ENCODE measurements around the gene BTBD9. TPM values are rescaled to one million over a fixed set of nuclear protein-coding genes. Genes with fewer than 3 reads are reported as not detected.

BTBD9 gene
- total RNA-seq, 2 donors from 2014 or later, result 16.3 to 22.9 TPM

DNA sequence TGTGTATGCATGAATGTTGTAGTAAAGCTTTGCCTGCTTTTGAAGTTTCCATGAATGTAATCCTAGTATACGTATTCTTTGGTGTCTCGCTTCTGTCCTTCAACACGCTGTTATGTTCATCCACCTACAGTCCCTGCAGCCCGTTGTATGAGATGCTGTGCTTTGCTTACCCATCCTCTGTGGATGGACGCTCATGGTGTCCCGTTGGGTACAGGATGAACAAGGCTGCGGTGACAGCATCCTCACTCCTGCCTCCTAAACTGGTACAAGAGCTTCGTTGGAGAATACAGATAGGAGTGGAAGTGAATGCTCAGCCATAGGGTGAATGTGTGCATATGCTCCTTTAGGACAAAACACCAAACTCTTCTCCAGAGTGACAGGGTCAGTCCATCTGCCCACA, 454.0 kb downstream of the BTBD9 start:
- DNase-seq (ENCODE audit: low spot score), result peak; percentile 38
- intact Hi-C loops (cut with DNase I), result no loop called here

DNA sequence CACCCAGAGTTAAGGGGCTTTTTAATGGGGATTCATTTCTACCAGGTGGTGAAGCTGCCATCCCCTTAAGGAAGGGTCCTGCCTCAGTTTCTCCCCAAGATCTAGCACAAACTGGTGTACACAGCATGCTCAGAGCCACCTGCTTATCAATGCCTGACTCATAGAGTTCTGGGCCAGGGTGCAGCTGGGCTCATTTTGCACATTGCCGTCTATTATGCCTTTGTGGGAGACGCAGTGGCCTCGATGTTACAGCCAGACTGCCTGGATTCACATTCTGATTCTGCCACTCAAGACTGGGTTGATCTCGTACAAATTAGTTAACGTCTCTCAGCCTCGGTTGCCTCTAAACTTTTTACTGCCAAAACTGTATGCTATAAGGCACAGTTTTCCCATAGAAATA, 454.5 kb downstream of the BTBD9 start:
- intact Hi-C loops (cut with DNase I), result no loop called here
- DNase-seq (ENCODE audit: low spot score), result peak; percentile 17

DNA sequence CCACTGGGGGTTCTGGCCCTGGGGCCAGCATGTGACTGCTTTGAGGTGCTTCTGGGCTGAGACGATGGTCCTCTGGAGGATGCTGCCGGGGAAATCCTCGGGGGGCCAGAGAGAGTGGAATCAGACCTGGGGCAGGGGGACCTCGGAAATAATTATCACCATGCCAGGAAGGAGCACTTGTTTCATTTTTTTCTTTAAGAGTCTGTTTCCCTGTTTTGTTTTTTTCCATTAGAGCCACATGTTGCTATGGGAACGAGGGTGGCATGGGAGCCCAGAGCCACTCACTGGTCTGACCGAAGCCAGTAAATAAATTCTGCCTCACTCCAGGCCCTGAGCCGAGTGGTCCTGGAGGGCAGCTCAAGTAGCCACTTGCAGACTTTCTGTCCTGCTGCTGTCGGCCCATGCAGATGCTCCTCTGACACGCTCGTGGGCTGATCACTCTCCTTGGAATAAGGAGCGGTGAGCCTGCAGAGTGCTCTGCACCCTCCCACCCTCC, 455.1 kb downstream of the BTBD9 start:
- DNase-seq (ENCODE audit: low spot score), result peak; percentile 48
- intact Hi-C loops (cut with DNase I), result no loop called here

DNA sequence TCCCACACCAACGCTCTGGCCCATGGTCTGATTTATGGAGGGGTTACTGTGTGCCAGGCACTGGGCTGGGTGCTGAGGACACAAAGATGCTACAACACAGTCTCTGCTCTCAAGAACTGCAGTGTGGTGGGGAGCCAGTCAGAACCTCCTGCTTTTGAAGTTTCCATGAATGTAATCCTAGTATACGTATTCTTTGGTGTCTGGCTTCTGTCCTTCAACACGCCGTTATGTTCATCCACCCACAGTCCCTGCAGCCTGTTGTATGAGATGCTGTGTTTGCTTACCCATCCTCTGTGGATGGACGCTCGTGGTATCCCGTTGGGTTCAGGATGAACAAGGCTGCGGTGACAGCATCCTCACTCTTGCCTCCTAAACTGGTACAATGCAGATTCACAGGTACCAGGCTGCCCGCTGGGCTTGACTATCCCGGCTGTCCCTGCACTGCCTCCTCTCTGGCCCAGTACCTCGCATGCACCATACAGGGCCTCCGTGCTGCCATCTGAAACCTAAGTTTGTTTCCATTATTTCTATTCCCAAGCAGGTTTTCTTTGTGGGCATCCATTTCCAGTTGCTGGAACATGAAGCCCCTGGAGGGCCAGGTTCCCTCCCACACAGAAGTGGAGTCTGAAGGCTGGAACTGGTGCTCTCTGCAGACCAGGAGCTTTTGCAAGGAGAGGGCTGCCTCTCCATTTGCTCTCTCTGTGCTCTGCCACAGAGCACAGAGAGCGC, 455.7 kb downstream of the BTBD9 start:
- intact Hi-C loops (cut with DNase I), result no loop called here
- peak; percentile 51 for DNase-seq (ENCODE audit: low spot score)

DNA sequence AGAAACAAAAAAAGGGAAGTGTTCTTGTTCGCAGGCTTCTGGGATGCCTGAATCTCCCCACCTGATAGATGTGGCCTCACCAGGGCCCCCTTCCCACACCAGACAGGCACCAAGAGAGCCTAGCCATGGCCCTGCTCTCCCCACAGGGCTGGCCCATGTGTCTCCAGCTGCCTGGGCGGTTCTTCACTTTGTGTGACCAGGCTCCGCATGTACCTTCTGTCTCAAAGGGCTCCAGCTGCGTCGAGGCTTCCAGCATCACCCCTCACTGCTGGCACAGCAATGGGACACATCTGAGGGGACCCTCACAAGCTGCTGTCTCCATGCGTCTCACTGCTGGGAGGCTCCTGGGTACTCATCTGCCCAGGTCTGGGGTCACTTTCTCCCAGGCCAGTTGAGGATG, 457.3 kb downstream of the BTBD9 start:
- intact Hi-C loops (cut with DNase I), result no loop called here
- peak; percentile 60 for DNase-seq (ENCODE audit: low spot score)

DNA sequence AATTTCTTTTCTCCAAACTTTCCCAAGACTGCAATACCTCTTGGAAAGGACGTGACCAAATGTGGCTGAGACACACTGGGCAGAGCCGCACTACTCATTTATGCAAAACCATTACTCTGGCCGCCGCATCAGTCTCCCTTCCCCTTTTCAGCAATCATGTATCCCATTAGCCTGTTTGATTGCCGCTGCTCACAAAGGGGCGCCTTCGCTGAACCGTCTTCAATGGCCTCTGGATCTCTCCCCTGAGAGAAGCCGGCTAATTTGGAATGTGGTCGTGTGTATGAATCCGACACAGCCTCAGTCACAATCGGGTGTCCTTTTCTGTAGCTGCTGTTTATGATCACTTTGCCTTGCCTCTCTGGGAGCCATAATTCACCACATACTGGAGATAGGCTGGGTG, 459.1 kb downstream of the BTBD9 start:
- peak; percentile 7 for DNase-seq (ENCODE audit: low spot score)
- intact Hi-C loops (cut with DNase I), result no loop called here

DNA sequence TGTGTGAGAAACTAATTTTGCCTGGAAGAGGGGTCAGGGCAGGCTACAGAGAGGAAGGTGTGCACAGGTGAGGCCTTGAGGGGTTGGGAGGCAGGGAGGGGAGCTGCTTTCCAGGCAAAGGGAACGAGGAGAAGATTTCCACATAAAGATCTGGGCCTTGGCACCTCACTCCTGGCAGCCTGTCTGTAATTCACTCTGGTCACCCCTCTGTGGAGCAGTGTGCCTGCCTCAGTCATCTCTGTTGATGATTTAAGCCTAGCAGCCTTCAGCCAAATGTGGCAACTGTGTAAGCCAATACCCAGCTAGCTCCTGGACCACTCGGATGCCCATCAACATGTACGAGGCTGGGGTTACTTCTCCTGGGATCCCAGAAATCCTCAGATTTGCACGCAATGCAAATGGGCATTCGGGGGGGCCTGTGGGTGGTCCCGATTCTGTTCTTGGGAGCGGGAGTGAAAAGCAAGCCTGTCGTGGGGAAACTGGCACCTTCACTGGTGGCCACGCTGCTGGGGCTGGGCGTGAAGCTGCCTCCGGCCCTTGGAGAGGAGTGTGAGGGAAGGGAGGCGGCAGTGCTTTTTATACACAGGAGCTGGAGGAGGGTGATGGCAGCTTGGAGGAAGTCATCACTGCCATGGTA, 459.8 kb downstream of the BTBD9 start:
- intact Hi-C loops (cut with DNase I), result no loop called here
- DNase-seq (ENCODE audit: low spot score), result peak; percentile 60

DNA sequence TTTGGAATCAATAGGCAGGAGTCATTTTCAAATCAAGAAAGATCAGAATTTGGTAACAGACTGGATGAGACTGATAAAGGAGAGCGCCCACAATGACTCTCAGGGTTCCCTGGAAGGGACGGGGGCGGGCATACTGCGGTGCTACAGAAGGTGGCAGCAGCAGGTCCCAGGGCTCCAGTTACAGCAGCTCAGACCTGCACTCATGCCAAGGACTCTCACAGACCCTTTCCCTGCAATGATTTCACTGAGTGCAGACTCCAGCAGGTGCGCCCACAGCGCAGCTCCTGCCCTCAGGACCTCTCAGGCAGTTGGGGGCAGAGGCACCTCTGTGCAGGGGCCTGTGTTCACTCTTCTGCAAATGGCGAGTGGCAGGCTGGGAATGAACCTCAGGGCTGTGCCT, 460.4 kb downstream of the BTBD9 start:
- DNase-seq (ENCODE audit: low spot score), result peak; percentile 53

DNA sequence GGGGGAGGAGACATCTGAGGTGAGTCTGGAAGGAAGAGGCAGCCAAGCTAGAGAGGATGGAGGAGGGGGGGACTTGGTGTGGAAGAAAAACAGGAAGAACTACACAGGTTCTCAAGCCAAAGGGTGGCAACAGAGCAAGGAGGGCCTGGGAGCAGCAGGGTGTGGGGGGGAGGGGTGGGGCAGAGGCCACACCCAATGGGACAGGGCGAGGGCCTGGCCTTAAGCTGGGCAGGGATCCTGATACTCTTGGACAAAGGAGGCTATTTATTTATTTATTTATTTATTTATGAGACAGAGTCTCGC, 461.2 kb downstream of the BTBD9 start:
- no peak for DNase-seq (ENCODE audit: low spot score)
- intact Hi-C loops (cut with DNase I), result no loop called here

More for the DNA sequence above, 460.4 kb downstream of the BTBD9 start:
- intact Hi-C loops (cut with DNase I), result no loop called here

DNA sequence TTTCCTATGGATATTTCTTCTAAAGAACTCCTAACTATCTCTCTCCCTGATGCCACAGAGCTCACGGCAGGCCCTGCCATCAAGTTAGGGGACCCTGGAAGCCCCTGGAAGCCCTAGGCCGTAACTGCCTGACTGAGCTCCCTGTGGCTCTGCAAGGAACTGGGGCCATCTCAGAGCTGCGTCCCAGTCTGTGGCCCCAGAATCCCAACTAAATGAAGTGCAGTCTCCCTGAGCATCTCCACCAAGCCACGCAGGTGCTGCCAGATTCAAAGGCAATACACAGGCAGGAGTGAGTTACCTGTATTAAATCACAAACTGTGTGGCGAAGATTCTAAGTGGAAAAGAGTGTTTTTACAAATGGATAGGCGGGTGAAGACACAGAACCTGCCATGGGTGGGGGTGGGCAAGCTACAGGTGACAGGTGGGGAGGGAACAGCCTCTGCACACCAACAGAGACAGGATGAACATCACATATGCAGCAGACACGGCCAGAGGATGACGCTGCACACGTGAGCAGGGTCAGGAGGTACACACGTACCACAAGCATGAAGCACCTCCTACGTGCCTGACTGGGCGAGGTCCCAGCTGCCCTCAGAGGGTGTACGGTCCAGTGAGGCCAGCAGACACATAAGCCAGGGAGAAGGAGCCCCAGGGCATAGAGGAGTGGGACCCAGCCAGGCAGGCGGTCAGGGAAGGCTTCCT, 461.7 kb downstream of the BTBD9 start:
- DNase-seq (ENCODE audit: low spot score), result peak; percentile 60
- intact Hi-C loops (cut with DNase I), result no loop called here

DNA sequence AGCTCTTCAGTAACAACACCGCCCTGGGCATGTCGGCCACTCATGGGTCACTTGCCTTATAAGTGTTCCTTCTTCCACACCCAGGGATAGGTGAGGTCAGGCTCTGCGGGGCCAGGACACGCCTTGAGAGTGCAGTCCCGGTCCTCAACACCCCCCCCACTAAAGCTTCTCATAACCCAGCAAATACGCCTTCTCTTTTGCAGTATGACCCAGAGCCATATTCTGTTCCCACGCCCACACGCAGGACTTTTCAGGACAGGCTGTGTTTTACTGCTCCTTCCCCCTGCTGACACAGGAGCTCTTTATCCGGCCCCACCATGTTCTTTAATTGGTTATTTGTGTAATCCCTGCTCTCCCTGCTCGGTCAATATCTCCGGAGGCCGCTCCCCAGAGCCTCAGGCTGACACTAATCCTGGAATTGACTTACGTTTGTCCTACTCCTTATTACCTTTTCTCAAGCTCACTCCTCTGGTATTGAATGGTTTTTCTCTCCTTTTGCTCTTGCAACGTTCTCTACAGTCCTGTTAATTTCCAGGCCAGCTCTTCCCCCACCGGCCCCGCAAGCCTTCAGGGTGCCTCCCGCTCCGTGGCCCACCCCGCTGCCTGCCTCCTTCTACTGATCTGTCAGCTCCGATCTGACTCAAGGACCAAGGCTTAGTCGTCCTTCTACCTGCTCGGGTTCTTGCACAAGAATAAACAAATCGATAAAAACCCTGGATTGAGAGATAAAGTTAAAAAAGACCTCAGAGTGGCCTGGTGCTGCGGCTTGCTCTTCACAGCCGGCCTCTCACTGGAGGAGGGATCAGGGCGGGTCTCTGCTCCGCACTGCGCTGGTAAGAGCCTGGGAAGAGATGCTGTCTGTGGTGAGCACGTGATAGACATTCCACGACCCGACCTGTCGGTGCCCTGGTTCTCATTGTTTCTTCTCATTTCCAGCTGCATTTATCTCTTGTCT, 462.7 kb downstream of the BTBD9 start:
- peak; percentile 68 for DNase-seq (ENCODE audit: low spot score)
- intact Hi-C loops (cut with DNase I), result no loop called here

DNA sequence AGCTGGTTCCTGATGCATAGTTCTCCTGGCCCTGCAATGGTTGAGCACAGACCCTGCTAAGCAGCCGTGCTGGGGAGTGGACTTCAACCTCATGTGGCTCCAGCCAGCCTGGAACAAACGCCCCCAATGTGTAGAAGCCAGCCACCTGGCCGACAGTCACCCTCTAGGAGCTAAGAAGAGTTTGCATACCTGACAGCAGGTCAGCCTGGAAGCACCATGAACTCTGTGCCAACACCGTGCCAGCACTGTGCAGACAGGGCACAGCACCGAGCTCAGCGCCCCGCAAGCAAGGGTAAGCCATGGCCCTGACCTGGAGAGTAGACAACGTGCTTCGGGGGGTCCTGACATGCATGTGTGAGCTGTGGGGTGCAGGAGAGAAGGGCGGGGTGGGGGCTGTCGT, 463.9 kb downstream of the BTBD9 start:
- intact Hi-C loops (cut with DNase I), result no loop called here
- DNase-seq (ENCODE audit: low spot score), result peak; percentile 65

DNA sequence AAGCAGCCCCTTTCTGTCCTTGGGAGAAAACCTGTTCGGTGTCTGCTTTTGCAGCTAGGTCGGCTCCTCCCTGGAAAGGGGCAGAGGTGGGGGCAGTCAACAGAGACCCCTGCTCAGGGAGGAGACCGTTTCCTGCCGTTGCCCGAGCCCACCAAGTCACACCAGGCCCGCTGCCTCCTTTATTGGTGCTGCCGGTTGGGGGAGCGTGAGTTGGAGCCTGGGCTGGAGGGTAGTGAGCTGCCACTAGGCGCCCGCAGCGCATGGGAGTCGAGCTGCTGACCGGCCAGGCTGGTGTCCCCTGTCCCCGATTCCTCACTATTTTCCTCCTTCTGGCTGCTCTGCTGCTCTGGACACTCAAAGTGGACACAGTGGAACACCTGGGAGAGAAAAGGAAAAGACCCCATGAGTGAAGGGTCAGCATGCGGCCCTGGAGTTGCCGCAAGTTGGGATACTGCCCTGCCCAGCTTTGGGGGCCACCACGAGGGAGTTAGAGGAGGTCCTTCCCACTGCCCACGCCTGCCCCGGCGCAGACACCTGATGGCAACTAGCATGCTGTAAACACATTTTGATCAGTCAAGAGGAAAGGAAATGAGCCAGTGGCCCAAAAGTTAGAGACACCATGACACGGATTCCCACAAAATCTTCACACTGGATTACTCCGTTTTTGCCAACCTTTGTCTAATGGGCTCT, 464.8 kb downstream of the BTBD9 start:
- DNase-seq (ENCODE audit: low spot score), result peak; percentile 67
- intact Hi-C loops (cut with DNase I), result no loop called here

DNA sequence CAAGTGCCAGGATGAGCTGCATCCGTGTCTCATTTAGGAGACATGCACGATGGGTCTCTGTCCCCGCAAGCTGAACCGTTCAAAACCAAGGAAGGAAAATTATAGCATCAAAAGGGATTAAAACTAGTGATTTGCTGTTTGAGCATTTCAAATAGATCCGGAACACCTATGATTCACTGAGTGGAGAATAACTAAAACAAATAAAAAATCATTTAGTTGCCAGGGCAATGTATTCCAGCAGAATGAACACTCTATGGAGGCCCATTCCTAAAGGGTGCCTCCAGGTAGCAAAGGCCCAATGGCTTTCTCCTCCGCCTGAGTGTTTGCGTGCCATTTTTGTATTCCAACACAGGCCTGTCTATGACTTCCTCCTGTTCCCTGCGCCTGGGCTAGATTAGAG, 465.4 kb downstream of the BTBD9 start:
- intact Hi-C loops (cut with DNase I), result no loop called here
- DNase-seq (ENCODE audit: low spot score), result peak; percentile 19

DNA sequence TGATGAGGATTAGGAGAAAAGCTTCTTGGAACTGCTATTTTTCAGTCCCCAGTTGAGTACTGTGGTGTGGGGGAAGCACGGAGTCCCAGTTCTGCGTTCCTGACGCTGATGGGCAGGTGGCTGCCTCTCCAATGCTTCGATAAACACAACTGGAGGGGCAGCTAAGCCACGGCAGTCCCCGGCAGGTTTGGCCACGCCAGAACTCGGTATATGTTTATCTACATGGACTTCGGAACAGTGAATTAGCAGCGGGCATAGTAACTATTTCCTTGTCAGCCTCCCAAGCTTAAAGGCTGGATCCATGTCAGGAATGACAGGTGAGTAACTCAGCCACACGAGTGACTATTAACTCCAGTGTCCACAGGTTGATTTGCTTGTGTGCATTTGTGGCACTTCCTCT, 465.8 kb downstream of the BTBD9 start:
- peak; percentile 48 for DNase-seq (ENCODE audit: low spot score)

DNA sequence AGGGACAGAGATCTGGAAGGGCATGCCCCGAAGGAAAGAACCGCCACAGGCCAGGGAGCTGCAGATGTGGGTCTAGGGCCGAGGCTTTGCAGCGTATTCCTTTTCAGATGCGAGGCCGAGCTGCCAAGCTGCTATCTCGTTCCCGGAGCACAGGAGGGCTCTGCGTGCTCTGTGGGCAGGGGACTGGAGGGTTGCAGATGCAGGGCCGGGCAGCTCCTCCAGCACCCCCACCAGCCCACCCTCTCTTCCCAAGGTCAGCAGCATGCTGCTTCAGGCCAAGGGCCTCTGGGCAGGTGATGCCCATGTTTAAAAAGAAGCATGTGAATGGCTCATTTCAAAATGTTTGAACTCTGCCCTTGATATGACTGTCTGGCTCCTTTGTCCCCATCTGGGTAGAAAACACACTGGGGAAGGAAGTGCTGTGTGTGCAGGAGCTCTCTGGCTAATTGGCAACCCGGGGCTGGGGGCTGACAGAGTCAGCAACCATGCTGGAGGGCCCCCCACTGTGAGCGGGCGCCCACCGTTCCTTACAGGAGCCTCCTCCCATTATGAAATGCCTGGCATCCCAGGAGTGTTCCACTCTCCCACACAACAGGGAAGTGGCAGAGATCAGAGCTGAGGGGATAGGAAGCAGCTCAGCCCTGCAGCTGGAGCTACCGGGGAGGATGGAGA, 466.9 kb downstream of the BTBD9 start:
- intact Hi-C loops (cut with DNase I), result no loop called here
- DNase-seq (ENCODE audit: low spot score), result peak; percentile 40

More for the DNA sequence above, 465.8 kb downstream of the BTBD9 start:
- intact Hi-C loops (cut with DNase I), result no loop called here

DNA sequence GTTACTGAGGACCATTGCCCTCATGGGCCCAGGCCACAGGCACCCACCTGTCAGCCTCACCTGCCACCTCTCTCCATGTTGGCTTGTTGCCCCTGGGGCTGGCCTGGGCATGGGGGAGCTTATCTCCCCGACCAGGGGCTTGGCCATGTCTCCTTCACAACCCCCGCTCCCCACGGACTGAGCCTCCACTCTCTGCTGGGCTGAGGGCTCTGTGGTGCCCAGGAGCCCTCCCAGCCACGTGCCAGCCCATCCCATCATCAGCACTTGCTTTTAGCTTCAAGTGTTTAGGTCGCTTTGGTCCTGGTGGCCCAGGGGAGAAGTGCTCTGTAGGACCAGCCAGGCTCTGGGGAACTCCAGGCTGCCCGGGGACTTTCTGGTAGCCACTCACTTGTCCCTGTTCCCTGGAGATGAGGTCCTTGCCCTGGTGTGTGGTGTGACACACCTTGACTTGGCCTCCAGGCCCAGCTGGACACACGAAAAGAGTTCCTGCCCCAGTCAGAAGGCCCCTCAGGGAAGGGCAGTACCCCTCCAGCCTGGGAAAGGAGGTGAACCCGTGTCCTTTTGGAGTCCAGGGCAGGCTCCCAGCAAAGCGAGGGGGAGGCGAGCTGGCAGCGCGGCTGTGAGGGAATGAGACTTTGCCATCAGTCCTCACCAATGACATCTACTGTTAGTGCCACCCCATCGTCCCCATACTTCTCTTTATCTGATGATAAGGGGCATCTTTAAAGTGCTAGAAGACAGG, 467.6 kb downstream of the BTBD9 start:
- DNase-seq (ENCODE audit: low spot score), result peak; percentile 65

More for the DNA sequence above, 467.6 kb downstream of the BTBD9 start:
- intact Hi-C loops (cut with DNase I), result no loop called here

Measured in posterior vena cava (tissue), 2 donors.